Measurements from ENCODE around the gene TEAD1.

DNA sequence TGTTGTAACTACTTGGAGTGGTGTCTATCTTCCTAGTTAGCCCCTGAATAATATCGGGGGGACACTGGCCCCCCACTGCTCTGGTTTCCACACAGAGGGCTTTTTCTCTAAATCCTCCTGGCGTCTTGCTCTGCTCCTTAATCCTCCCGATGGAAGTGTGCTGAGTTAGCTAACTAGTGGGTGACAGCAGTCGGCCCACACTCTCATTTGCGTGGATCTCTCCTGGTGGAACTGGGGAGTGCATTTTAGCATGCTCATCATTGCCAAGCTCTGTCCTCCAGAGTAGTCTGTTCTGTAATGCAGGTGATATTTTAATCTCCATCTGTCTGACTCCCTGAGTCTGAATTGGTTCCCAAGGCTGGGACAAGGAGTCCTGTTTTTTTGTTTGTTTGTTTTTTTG lies 288.8 kb downstream of the TEAD1 start:
- TF ChIP-seq POLR2A (IDR thresholded peaks at IDR 0.05; ENCODE audit: low read depth, low read length) (no peak), POLR2AphosphoS5 (IDR thresholded peaks at IDR 0.05; ENCODE audit: insufficient read depth, low read depth, low read length) (no peak), GATA2 (IDR thresholded peaks at IDR 0.05; ENCODE audit: insufficient read depth, insufficient read length, low read depth, low read length) (no peak), EZH2 (IDR thresholded peaks at IDR 0.05; ENCODE audit: borderline replicate concordance, low read depth, low read length, severe bottlenecking) (no peak), MAX (IDR thresholded peaks at IDR 0.05; ENCODE audit: insufficient read depth, insufficient read length) (no peak), MYC (IDR thresholded peaks at IDR 0.05; ENCODE audit: low read depth, low read length) (no peak), JUN (IDR thresholded peaks at IDR 0.05; ENCODE audit: borderline replicate concordance, insufficient read depth, insufficient read length, low read depth) (no peak)
- TF ChIP-seq, protein P1, sequence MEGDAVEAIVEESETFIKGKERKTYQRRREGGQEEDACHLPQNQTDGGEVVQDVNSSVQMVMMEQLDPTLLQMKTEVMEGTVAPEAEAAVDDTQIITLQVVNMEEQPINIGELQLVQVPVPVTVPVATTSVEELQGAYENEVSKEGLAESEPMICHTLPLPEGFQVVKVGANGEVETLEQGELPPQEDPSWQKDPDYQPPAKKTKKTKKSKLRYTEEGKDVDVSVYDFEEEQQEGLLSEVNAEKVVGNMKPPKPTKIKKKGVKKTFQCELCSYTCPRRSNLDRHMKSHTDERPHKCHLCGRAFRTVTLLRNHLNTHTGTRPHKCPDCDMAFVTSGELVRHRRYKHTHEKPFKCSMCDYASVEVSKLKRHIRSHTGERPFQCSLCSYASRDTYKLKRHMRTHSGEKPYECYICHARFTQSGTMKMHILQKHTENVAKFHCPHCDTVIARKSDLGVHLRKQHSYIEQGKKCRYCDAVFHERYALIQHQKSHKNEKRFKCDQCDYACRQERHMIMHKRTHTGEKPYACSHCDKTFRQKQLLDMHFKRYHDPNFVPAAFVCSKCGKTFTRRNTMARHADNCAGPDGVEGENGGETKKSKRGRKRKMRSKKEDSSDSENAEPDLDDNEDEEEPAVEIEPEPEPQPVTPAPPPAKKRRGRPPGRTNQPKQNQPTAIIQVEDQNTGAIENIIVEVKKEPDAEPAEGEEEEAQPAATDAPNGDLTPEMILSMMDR (IDR thresholded peaks at IDR 0.05; ENCODE audit: extremely low read depth in 1 of 2, insufficient read depth in 1 of 2, low read depth in 1 of 2, low read length in 2 of 2), result no peak
